Retinal pigment epithelial cell (primary cell): ENCODE results near the gene VSX2.

ENCODE experiments used
- DNase-seq: peaks from one replicate; pipeline ENCODE4 v3.0.0-alpha.2; 2010; ENCODE audit warnings: low read depth
- H3K4me3 ChIP-seq: 2 replicates; pipeline ENCODE4 v1.5.1; 2011; ENCODE audit warnings: mild to moderate bottlenecking, low read length, control low read depth, moderate library complexity
- CTCF ChIP-seq: conservative IDR thresholded peaks from 2 replicates; pipeline ENCODE4 v1.5.1; 2011; ENCODE audit warnings: low read depth, low read length, control low read depth, inconsistent platforms

The VSX2 gene

DNA sequence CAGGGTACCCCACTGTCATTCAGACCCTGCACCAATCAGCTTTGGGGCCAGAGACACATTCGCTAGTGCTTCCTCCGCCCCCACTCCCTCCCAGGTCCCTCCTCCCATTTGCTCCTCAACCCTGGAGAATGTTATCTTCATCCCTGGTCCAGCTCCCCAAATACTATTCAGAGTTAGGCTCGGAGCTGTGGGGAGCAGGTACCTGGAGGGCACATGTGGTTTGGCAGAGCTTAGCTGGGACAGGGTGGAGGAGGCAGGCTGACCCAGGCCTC, 19.5 kb downstream of the VSX2 start:
- no peak for TF ChIP-seq CTCF
- H3K4me3 ChIP-seq = no peak overlapping the region
- DNase-seq = no peak

- no peak for DNase-seq
- TF ChIP-seq CTCF = no peak
- no peak overlapping the region for H3K4me3 ChIP-seq
Measured at GRCh38 chr14:74259513-74259912, 20.3 kb downstream of the VSX2 start.

- no peak for TF ChIP-seq CTCF
- no peak overlapping the region for H3K4me3 ChIP-seq
- no peak for DNase-seq
Measured at GRCh38 chr14:74260525-74261233, 21.4 kb downstream of the VSX2 start.

DNA sequence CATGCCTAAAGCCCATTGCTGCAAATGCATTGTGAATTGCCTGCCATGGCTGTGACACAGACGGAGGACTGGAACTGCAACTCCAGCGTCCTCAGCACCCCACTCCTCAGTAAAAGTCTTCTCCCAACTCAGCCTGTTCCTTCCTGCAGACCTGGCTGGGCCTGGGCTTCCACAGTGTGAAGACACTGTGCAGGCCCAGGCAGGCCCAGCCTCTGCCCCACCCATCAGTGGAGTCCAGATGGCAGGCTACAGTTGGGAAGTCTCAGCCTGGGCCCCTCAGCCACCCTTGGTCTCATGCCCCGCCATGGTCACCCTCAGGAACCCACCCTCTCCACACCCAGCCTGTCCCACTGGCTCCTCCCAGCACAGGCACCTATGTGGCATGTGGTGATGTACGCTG, 22.0 kb downstream of the VSX2 start:
- DNase-seq = no peak
- no peak overlapping the region for H3K4me3 ChIP-seq
- no peak for TF ChIP-seq CTCF

DNA sequence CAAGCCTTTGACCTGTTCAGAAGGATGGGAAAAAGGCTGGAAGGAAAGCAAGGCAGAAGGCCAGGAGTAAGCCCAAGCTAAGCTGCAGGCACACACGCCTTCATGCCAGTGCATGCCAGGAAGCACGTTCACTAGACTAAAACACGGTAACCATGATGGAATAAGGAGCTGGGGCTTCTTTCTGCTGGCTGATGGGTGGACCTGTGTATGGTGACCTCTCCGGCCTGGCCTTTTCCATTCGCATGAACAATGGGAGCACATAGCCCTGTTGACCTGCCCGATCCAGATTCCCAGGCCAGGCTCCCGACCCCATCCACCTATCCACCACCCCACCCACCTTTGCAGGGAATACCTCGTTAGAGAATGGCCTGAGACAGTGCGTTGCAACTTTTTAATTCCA, 22.8 kb downstream of the VSX2 start:
- no peak for TF ChIP-seq CTCF
- DNase-seq = no peak
- H3K4me3 ChIP-seq = no peak overlapping the region

- no peak for DNase-seq
- no peak overlapping the region for H3K4me3 ChIP-seq
- no peak for TF ChIP-seq CTCF
Measured at GRCh38 chr14:74263181-74263580, 23.9 kb downstream of the VSX2 start.

DNA sequence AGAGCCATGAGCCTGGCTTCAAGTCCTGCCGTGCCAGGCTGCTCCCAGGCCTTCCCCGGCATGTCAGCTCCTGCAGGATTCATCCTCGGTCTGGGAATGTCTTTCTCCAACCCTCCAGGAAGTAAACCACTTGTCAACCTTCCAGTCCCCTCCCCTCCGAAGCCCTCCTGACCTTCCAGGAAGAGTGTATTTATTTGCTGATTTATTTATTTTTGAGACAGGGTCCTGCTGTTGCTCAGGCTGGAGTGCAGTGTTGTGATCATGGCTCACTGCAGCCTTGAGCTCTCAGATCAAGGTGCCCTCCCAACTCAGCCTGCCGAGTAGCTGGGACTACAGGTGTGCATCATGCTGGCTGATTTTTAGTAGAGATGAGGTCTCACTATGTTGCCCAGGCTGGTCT, 24.7 kb downstream of the VSX2 start:
- no peak for DNase-seq
- no peak overlapping the region for H3K4me3 ChIP-seq
- TF ChIP-seq CTCF = no peak
